Endothelial cell (in vitro differentiated cells): ENCODE data around the gene CYTH1. TPM values are rescaled to one million over a fixed set of nuclear protein-coding genes. Genes with fewer than 3 reads are reported as not detected.

ENCODE experiments used
- DNase-seq: peaks from one replicate; pipeline ENCODE4 v3.0.0; 2021; ENCODE audit warnings: low spot score
- H3K27ac Mint-ChIP-seq: one replicate; pipeline ENCODE4 v1.8.0; 2021; ENCODE audit warnings: mixed read lengths, inconsistent platforms; ENCODE audit not compliant: unreplicated experiment
- H3K27me3 Mint-ChIP-seq: one replicate; pipeline ENCODE4 v1.8.0; 2021; ENCODE audit warnings: mild to moderate bottlenecking, moderate library complexity, mixed read lengths, inconsistent platforms; ENCODE audit not compliant: unreplicated experiment
- H3K36me3 Mint-ChIP-seq: one replicate; pipeline ENCODE4 v1.8.0; 2021; ENCODE audit warnings: mild to moderate bottlenecking, low read depth, mixed read lengths, inconsistent platforms; ENCODE audit not compliant: unreplicated experiment
- H3K4me1 Mint-ChIP-seq: one replicate; pipeline ENCODE4 v1.8.0; 2021; ENCODE audit warnings: mild to moderate bottlenecking, mixed read lengths, inconsistent platforms; ENCODE audit not compliant: unreplicated experiment
- H3K4me3 Mint-ChIP-seq: one replicate; pipeline ENCODE4 v1.8.0; 2021; ENCODE audit warnings: mild to moderate bottlenecking, mixed read lengths, inconsistent platforms; ENCODE audit not compliant: unreplicated experiment
- H3K9me3 Mint-ChIP-seq: one replicate; pipeline ENCODE4 v1.8.0; 2021; ENCODE audit warnings: mixed read lengths, inconsistent platforms; ENCODE audit not compliant: unreplicated experiment
- CTCF ChIP-seq: fragments of 200-600 bp; sonication (generic); IDR thresholded peaks from one replicate; pipeline ENCODE4 v1.5.0; 2021; ENCODE audit warnings: antibody characterized with exemption; ENCODE audit not compliant: unreplicated experiment
- total RNA-seq: library from RNA; stranded (reverse); fragmentation: NEBNext Ultra II Directional; extraction: Animal tissue kit (Norgen Biotek cat#: 25700); gene quantifications from one replicate; pipeline ENCODE4 v1.2.1, GENCODE V29; 2021; ENCODE audit not compliant: unreplicated experiment

The CYTH1 gene
- total RNA-seq, 1 donor from 2014 or later = 73.3 TPM

GRCh38 chr17:78777881-78778280 lies 4.2 kb downstream of the CYTH1 start:
- no peak for TF ChIP-seq CTCF
- no peak overlapping the region for H3K4me3 Mint-ChIP-seq
- H3K27ac Mint-ChIP-seq = no peak overlapping the region
- peaks cover 4% of the 10 kb centered on the region for H3K27me3 Mint-ChIP-seq
- no peaks in the 10 kb centered on the region for H3K36me3 Mint-ChIP-seq
- DNase-seq = no peak
- peaks cover 36% of the 10 kb centered on the region for H3K4me1 Mint-ChIP-seq
- no peaks in the 10 kb centered on the region for H3K9me3 Mint-ChIP-seq

- Mint-ChIP-seq H3K9me3 (no peaks in the 10 kb centered on the region), H3K4me3 (no peak overlapping the region), H3K36me3 (no peaks in the 10 kb centered on the region), H3K27me3 (peaks cover 3% of the 10 kb centered on the region), H3K4me1 (peaks cover 39% of the 10 kb centered on the region), H3K27ac (peak overlapping the region; percentile 3)
- TF ChIP-seq CTCF = no peak
- no peak for DNase-seq
Measured at GRCh38 chr17:78774956-78775571, 7.0 kb downstream of the CYTH1 start.

GRCh38 chr17:78774453-78774852 lies 7.6 kb downstream of the CYTH1 start:
- peaks cover 33% of the 10 kb centered on the region for H3K4me1 Mint-ChIP-seq
- H3K36me3 Mint-ChIP-seq = no peaks in the 10 kb centered on the region
- no peaks in the 10 kb centered on the region for H3K9me3 Mint-ChIP-seq
- DNase-seq = no peak
- TF ChIP-seq CTCF = no peak
- peak overlapping the region; percentile 3 for H3K27ac Mint-ChIP-seq
- H3K27me3 Mint-ChIP-seq = peaks cover 3% of the 10 kb centered on the region
- H3K4me3 Mint-ChIP-seq = no peak overlapping the region

- H3K27me3 Mint-ChIP-seq = peaks cover 3% of the 10 kb centered on the region
- H3K9me3 Mint-ChIP-seq = no peaks in the 10 kb centered on the region
- no peaks in the 10 kb centered on the region for H3K36me3 Mint-ChIP-seq
- DNase-seq = no peak
- H3K27ac Mint-ChIP-seq = peak overlapping the region; percentile 97
- no peak for TF ChIP-seq CTCF
- H3K4me1 Mint-ChIP-seq = peaks cover 30% of the 10 kb centered on the region
- peak overlapping the region; percentile 59 for H3K4me3 Mint-ChIP-seq
Measured at GRCh38 chr17:78771758-78772382, 10.2 kb downstream of the CYTH1 start.

- Mint-ChIP-seq H3K27me3 (peaks cover 3% of the 10 kb centered on the region), H3K4me1 (peaks cover 28% of the 10 kb centered on the region), H3K4me3 (no peak overlapping the region), H3K36me3 (no peaks in the 10 kb centered on the region), H3K27ac (no peak overlapping the region), H3K9me3 (no peaks in the 10 kb centered on the region)
- no peak for DNase-seq
- no peak for TF ChIP-seq CTCF
Measured at GRCh38 chr17:78769196-78769773, 12.8 kb downstream of the CYTH1 start.
